ENCODE measurements around the gene TBC1D22A.

GRCh38 chr22:47151490-47151889 lies 389.0 kb downstream of the TBC1D22A start:
- TF ChIP-seq, protein P1, sequence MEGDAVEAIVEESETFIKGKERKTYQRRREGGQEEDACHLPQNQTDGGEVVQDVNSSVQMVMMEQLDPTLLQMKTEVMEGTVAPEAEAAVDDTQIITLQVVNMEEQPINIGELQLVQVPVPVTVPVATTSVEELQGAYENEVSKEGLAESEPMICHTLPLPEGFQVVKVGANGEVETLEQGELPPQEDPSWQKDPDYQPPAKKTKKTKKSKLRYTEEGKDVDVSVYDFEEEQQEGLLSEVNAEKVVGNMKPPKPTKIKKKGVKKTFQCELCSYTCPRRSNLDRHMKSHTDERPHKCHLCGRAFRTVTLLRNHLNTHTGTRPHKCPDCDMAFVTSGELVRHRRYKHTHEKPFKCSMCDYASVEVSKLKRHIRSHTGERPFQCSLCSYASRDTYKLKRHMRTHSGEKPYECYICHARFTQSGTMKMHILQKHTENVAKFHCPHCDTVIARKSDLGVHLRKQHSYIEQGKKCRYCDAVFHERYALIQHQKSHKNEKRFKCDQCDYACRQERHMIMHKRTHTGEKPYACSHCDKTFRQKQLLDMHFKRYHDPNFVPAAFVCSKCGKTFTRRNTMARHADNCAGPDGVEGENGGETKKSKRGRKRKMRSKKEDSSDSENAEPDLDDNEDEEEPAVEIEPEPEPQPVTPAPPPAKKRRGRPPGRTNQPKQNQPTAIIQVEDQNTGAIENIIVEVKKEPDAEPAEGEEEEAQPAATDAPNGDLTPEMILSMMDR (IDR thresholded peaks at IDR 0.05; ENCODE audit: extremely low read depth in 1 of 2, insufficient read depth in 1 of 2, low read depth in 1 of 2, low read length in 2 of 2) = no peak
- TF ChIP-seq EZH2 (IDR thresholded peaks at IDR 0.05; ENCODE audit: borderline replicate concordance, low read depth, low read length, severe bottlenecking) (no peak), POLR2A (IDR thresholded peaks at IDR 0.05; ENCODE audit: low read depth, low read length) (no peak), JUN (IDR thresholded peaks at IDR 0.05; ENCODE audit: borderline replicate concordance, insufficient read depth, insufficient read length, low read depth) (no peak), MAX (IDR thresholded peaks at IDR 0.05; ENCODE audit: insufficient read depth, insufficient read length) (no peak), POLR2AphosphoS5 (IDR thresholded peaks at IDR 0.05; ENCODE audit: insufficient read depth, low read depth, low read length) (no peak), MYC (IDR thresholded peaks at IDR 0.05; ENCODE audit: low read depth, low read length) (no peak), GATA2 (IDR thresholded peaks at IDR 0.05; ENCODE audit: insufficient read depth, insufficient read length, low read depth, low read length) (no peak), FOS (IDR thresholded peaks at IDR 0.05; ENCODE audit: borderline replicate concordance, insufficient read depth, low read length) (peak; percentile 52)
